ENCODE results near the gene MMP20. TPM values are rescaled to one million over a fixed set of nuclear protein-coding genes. Genes with fewer than 3 reads are reported as not detected.

The MMP20 gene
- polyA plus RNA-seq, 1 donor = not detected

GRCh38 chr11:102544594-102544993, 80.5 kb downstream of the MMP20 start:
- no CpG with 5 or more reads among the region's 1 CpG for WGBS (ENCODE audit: insufficient coverage, low lambda C conversion rate)
- Histone ChIP-seq H3K9me3 (ENCODE audit: control insufficient read depth, low read depth, low read length) (no peaks in the 10 kb centered on the region), H3K4me3 (ENCODE audit: low read length) (no peak overlapping the region), H3K27ac (ENCODE audit: low read length) (no peak overlapping the region), H3K27me3 (ENCODE audit: control insufficient read depth, insufficient read depth, low read length) (no peaks in the 10 kb centered on the region), H3K36me3 (ENCODE audit: control insufficient read depth, insufficient read depth, low read length) (no peaks in the 10 kb centered on the region), H3K4me1 (ENCODE audit: control insufficient read depth, insufficient read depth, low read length) (no peaks in the 10 kb centered on the region)
- DNase-seq = no peak

GRCh38 chr11:102539567-102539966, 85.6 kb downstream of the MMP20 start:
- WGBS (ENCODE audit: insufficient coverage, low lambda C conversion rate) = no CpG with 5 or more reads among the region's 2 CpGs
- no peaks in the 10 kb centered on the region for H3K27me3 ChIP-seq (ENCODE audit: control insufficient read depth, insufficient read depth, low read length)
- H3K4me1 ChIP-seq (ENCODE audit: control insufficient read depth, insufficient read depth, low read length) = no peaks in the 10 kb centered on the region
- H3K36me3 ChIP-seq (ENCODE audit: control insufficient read depth, insufficient read depth, low read length) = no peaks in the 10 kb centered on the region
- H3K27ac ChIP-seq (ENCODE audit: low read length) = no peak overlapping the region
- DNase-seq = no peak
- no peak overlapping the region for H3K4me3 ChIP-seq (ENCODE audit: low read length)
- H3K9me3 ChIP-seq (ENCODE audit: control insufficient read depth, low read depth, low read length) = no peaks in the 10 kb centered on the region

DNA sequence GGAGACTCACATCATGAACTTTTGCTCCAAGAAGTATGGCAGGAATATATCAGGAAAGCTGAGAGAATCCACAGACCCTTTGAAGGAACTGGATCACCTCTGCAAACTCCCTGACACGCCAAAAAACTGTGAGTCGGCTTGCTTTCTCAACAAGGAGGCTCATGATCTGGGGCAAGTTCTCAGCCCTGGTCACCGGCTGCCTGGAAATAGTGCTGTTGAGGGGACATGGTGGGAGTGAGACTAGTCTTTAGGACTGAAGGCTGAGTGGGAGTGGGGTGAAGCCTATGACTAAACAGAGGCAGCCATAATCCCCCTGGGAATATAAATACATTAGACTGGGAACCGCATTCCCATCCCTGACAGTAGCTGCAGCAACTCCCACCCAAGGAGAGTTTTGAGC, 86.2 kb downstream of the MMP20 start:
- no peak overlapping the region for H3K27ac ChIP-seq (ENCODE audit: low read length)

GRCh38 chr11:102534261-102534872, 90.8 kb downstream of the MMP20 start:
- H3K27me3 ChIP-seq (ENCODE audit: control insufficient read depth, insufficient read depth, low read length) = no peaks in the 10 kb centered on the region
- no peak for DNase-seq
- H3K4me1 ChIP-seq (ENCODE audit: control insufficient read depth, insufficient read depth, low read length) = no peaks in the 10 kb centered on the region
- H3K27ac ChIP-seq (ENCODE audit: low read length) = no peak overlapping the region
- no peaks in the 10 kb centered on the region for H3K36me3 ChIP-seq (ENCODE audit: control insufficient read depth, insufficient read depth, low read length)
- 67% methylated on average over 1 of the region's 6 CpGs for WGBS (ENCODE audit: insufficient coverage, low lambda C conversion rate)
- H3K9me3 ChIP-seq (ENCODE audit: control insufficient read depth, low read depth, low read length) = no peaks in the 10 kb centered on the region
- no peak overlapping the region for H3K4me3 ChIP-seq (ENCODE audit: low read length)

More for the DNA sequence above, 86.2 kb downstream of the MMP20 start:
- no peaks in the 10 kb centered on the region for H3K36me3 ChIP-seq (ENCODE audit: control insufficient read depth, insufficient read depth, low read length)
- no peaks in the 10 kb centered on the region for H3K9me3 ChIP-seq (ENCODE audit: control insufficient read depth, low read depth, low read length)
- DNase-seq = no peak
- H3K27me3 ChIP-seq (ENCODE audit: control insufficient read depth, insufficient read depth, low read length) = no peaks in the 10 kb centered on the region
- H3K4me1 ChIP-seq (ENCODE audit: control insufficient read depth, insufficient read depth, low read length) = no peaks in the 10 kb centered on the region
- no peak overlapping the region for H3K4me3 ChIP-seq (ENCODE audit: low read length)
- WGBS (ENCODE audit: insufficient coverage, low lambda C conversion rate) = no CpG with 5 or more reads among the region's 4 CpGs

DNA sequence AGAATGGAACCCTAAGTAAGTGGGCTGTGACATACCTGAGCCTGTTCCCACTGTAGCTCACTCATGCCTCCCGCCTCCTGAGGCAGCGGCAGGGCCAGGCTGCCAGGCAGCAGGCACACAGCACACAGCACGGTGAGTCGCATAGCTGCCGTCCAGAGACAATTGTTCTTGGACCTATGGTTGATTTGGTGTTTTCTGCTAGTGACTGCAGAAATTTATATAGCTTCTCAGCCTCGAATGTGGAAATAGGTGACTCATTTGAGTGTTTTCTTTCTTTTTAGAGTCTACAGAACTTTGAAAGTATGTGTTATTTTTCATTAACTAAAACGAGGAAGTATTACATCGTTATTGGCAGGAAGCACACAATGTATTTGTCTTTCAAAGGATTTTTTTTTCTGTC, 94.6 kb downstream of the MMP20 start, which contains the start of gene MMP7:
MMP7 (minus strand) TSS at position 190 of the 400 bp plus-strand sequence; CDS start at position 143, 47 bp downstream.
- DNase-seq = no peak
- H3K4me1 ChIP-seq (ENCODE audit: control insufficient read depth, insufficient read depth, low read length) = no peaks in the 10 kb centered on the region
- no peaks in the 10 kb centered on the region for H3K27me3 ChIP-seq (ENCODE audit: control insufficient read depth, insufficient read depth, low read length)
- no peaks in the 10 kb centered on the region for H3K36me3 ChIP-seq (ENCODE audit: control insufficient read depth, insufficient read depth, low read length)
- no peaks in the 10 kb centered on the region for H3K9me3 ChIP-seq (ENCODE audit: control insufficient read depth, low read depth, low read length)
- WGBS (ENCODE audit: insufficient coverage, low lambda C conversion rate) = 80% methylated on average over 1 of the region's 8 CpGs
- H3K4me3 ChIP-seq (ENCODE audit: low read length) = no peak within 1 kb of the TSS
- H3K27ac ChIP-seq (ENCODE audit: low read length) = no peak within 1 kb of the TSS

DNA sequence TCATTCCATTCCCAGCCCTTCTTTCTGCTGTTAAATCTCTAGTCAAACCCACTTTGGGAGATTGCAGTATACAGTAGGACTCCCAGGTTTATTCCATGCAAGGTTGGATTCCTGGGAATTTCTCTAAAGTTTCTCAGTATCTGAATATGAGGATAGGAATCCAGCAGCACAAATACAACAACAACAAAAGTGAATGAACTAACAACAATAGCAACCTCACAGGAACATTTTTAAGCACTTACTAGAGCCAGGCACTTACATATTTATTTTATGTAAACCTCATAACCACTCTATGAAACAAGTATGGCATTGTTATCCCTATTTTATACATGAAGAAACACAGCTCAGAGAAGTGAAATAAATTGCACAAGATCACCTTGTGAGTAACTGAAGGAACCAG, 96.5 kb downstream of the MMP20 start:
- H3K9me3 ChIP-seq (ENCODE audit: control insufficient read depth, low read depth, low read length) = no peaks in the 10 kb centered on the region
- H3K27me3 ChIP-seq (ENCODE audit: control insufficient read depth, insufficient read depth, low read length) = no peaks in the 10 kb centered on the region
- no peak for DNase-seq
- no peak overlapping the region for H3K4me3 ChIP-seq (ENCODE audit: low read length)
- no peaks in the 10 kb centered on the region for H3K4me1 ChIP-seq (ENCODE audit: control insufficient read depth, insufficient read depth, low read length)
- H3K36me3 ChIP-seq (ENCODE audit: control insufficient read depth, insufficient read depth, low read length) = no peaks in the 10 kb centered on the region
- no peak overlapping the region for H3K27ac ChIP-seq (ENCODE audit: low read length)

DNA sequence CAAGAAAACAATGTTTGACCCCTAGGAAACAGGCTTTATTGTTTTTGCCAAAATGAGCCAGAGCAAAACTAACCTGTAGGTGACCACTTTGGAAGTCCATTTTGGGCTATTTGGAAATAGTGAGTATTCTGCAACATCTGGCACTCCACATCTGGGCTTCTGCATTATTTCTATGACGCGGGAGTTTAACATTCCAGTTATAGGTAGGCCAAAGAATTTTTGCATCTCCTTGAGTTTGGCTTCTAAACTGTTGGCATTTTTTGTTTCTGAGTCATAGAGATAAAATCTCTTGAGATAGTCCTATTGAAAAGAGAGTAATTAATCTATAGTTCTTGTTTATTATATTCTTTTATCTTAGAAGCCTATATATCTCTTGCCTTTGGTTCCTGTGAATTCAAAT, 97.4 kb downstream of the MMP20 start:
- no peak overlapping the region for H3K27ac ChIP-seq (ENCODE audit: low read length)
- DNase-seq = no peak

DNA sequence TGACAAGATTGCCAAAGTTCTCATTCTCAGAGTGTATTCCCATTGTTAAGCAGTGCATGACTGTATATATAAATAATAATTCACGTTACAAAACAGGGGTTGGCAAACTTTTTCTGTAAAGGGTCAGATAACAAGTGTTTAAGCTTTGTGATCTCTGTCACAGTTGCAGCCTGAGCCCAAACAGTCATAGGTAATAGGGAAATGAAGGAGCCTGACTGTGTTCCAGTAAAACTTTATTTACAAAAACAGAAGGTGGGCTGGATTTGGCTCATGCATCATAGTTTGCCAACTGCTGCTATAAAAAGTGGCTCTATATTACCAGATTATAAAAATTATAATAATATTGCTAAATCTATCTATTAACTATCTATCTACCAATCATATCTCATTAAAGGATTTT, 98.1 kb downstream of the MMP20 start:
- H3K36me3 ChIP-seq (ENCODE audit: control insufficient read depth, insufficient read depth, low read length) = no peaks in the 10 kb centered on the region
- no peak overlapping the region for H3K27ac ChIP-seq (ENCODE audit: low read length)
- H3K9me3 ChIP-seq (ENCODE audit: control insufficient read depth, low read depth, low read length) = no peaks in the 10 kb centered on the region
- WGBS (ENCODE audit: insufficient coverage, low lambda C conversion rate) = no CpG with 5 or more reads among the region's 1 CpG
- H3K4me3 ChIP-seq (ENCODE audit: low read length) = no peak overlapping the region
- DNase-seq = no peak
- H3K4me1 ChIP-seq (ENCODE audit: control insufficient read depth, insufficient read depth, low read length) = no peaks in the 10 kb centered on the region
- no peaks in the 10 kb centered on the region for H3K27me3 ChIP-seq (ENCODE audit: control insufficient read depth, insufficient read depth, low read length)

More for the DNA sequence above, 97.4 kb downstream of the MMP20 start:
- Histone ChIP-seq H3K27me3 (ENCODE audit: control insufficient read depth, insufficient read depth, low read length) (no peaks in the 10 kb centered on the region), H3K9me3 (ENCODE audit: control insufficient read depth, low read depth, low read length) (no peaks in the 10 kb centered on the region), H3K4me3 (ENCODE audit: low read length) (no peak overlapping the region), H3K36me3 (ENCODE audit: control insufficient read depth, insufficient read depth, low read length) (no peaks in the 10 kb centered on the region), H3K4me1 (ENCODE audit: control insufficient read depth, insufficient read depth, low read length) (no peaks in the 10 kb centered on the region)
- no CpG with 5 or more reads among the region's 2 CpGs for WGBS (ENCODE audit: insufficient coverage, low lambda C conversion rate)

Other genes starting within 250 kb of the MMP20 start
- 141 TPM for gene TMEM123, start 172.6 kb downstream of the MMP20 start, polyA plus RNA-seq
- gene MMP7, start 94.6 kb downstream of the MMP20 start, polyA plus RNA-seq = not detected
- 0.24 TPM for gene MMP27, start 80.4 kb upstream of the MMP20 start, polyA plus RNA-seq
- 0.09 TPM for gene MMP8, start 99.6 kb upstream of the MMP20 start, polyA plus RNA-seq
- gene MMP10, start 155.3 kb upstream of the MMP20 start, polyA plus RNA-seq = 0.36 TPM
- 5.5 TPM for gene MMP1, start 172.8 kb upstream of the MMP20 start, polyA plus RNA-seq
- gene MMP3, start 218.3 kb upstream of the MMP20 start, polyA plus RNA-seq = 0.19 TPM
- gene MMP12, start 249.7 kb upstream of the MMP20 start, polyA plus RNA-seq = 0.66 TPM